AG08395 (cell line): ENCODE results near the gene LAX1.

Experiments
- DNase-seq: peaks from one replicate; pipeline ENCODE4 v3.0.0; 2012; ENCODE audit warnings: mixed read lengths, low spot score

LAX1 gene

DNA sequence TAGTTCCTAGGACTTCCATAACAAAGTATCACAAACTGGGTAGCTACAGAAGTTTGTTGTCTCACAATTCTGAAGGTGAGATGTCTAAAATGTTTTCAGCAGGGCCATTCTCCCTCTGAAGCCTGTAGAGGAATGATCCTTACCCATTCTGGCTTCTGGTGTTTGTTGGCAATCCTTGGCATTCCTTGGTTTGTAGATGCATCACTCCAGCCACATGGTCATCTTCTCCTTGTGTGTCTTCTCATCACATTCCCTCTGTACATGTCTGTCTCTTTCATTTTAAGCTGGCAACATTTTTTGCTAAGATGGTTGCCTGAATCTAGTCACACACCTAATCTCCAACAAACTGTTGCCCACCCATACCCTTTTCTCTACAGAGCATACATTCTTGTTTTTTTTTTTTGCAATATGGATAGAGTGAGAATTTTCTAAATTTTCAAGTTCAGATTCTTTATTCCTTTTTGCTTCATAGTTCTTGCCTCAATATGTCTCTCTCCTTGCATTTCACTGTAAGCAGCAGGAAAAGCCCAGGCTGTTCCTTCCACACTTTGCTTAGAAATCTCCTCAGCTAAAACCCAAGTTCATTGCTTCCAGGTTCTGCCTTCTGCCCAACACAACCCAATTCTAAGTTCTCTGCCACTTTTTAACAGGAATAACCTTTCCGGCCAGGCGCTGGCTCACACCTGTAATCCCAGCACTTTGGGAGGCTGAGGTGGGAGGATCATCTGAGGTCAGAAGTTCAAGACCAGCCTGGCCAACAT lies 48.8 kb downstream of the LAX1 start:
- no peak for DNase-seq

GRCh38 chr1:203818399-203818798 lies 53.4 kb downstream of the LAX1 start:
- DNase-seq = no peak

GRCh38 chr1:203823306-203823705 lies 58.3 kb downstream of the LAX1 start:
- DNase-seq = no peak
